K562 (cell line): Measurements from ENCODE around the gene ZNHIT3. TPM values are rescaled to one million over a fixed set of nuclear protein-coding genes. Genes with fewer than 3 reads are reported as not detected.
"Not testable (repeated sequence)": the region's sequence is repeated elsewhere in the genome, so short reads cannot be mapped to it uniquely, and the experiment has no call there.

Experiments
- ATAC-seq: fragments of 200-7000 bp; cut with Tn5 transposase; 3 replicates; pipeline ENCODE4 v1.9.1; 2020; ENCODE audit warnings: moderate library complexity
- BruUV-seq: library from RNA; stranded (reverse); fragments of 400-500 nt; replicated peaks from 2 replicates; lab custom pipeline; 2021; lab: Mats Ljungman, UMichigan
- CTCF ChIA-PET: fragments of 300-600 bp; formaldehyde crosslinking; extraction: SDS; loops from one replicate; lab custom pipeline; 2021; ENCODE audit warnings: low intra/inter-chr PET ratio; lab: Yijun Ruan, JAX
- POLR2A ChIA-PET: fragments of 300-600, 350-650 bp; sonication (Branson Sonifier 250); formaldehyde crosslinking; extraction: SDS; loops from one replicate; lab custom pipeline; 2021; ENCODE audit warnings: antibody characterized with exemption, inconsistent platforms; lab: Yijun Ruan, JAX
- DNase-seq, 4 experiments: peaks; one replicate each; pipeline versions ENCODE4 v3.0.0 to v3.0.0-alpha.2; 2011 to 2018; ENCODE audit warnings: low spot score in 3 of 4, mixed read lengths in 3 of 4; ENCODE audit errors: extremely low read depth in 1 of 4
- FAIRE-seq: peaks from 2 replicates; lab custom pipeline; 2011; peaks lifted over from hg19 to GRCh38; lab: Jason Lieb, UNC
- H2AFZ ChIP-seq: 2 replicates; pipeline ENCODE4 v1.6.0; 2011; ENCODE audit warnings: low read depth, low read length, control low read depth, inconsistent platforms
- H3K27ac ChIP-seq: fragments of 200-600 bp; 3 replicates; pipeline ENCODE4 v1.8.0; 2011; ENCODE audit warnings: low read depth, mild to moderate bottlenecking, control low read depth, inconsistent platforms, low read length, moderate library complexity, mixed read lengths; ENCODE audit errors: extremely low read depth
- H3K27me3 ChIP-seq, 2 experiments: fragments of 300-600 bp in 1 of 2; 2 replicates in 1 of 2; 3 replicates in 1 of 2; pipeline versions ENCODE4 v1.6.0 to v1.8.0; 2011; ENCODE audit warnings: inconsistent platforms in 2 of 2, low read length in 2 of 2, mild to moderate bottlenecking in 1 of 2, mixed read lengths in 1 of 2, moderate library complexity in 1 of 2; ENCODE audit not compliant: control insufficient read depth in 2 of 2, insufficient read depth in 2 of 2
- H3K36me3 ChIP-seq: fragments of 300-600 bp; 3 replicates; pipeline ENCODE4 v1.8.0; 2011; ENCODE audit warnings: mild to moderate bottlenecking, low read length, inconsistent platforms; ENCODE audit not compliant: control insufficient read depth, insufficient read depth
- H3K4me1 ChIP-seq, 2 experiments: fragments of 200-600 bp in 1 of 2; replicated peaks in 1 of 2; 2 replicates in 1 of 2; 3 replicates in 1 of 2; pipeline versions ENCODE4 v1.5.1 to v1.8.0; 2011; ENCODE audit warnings: inconsistent platforms in 2 of 2, low read length in 2 of 2, mild to moderate bottlenecking in 1 of 2, mixed read lengths in 1 of 2, moderate library complexity in 1 of 2; ENCODE audit not compliant: control insufficient read depth in 2 of 2, insufficient read depth in 2 of 2
- H3K4me2 ChIP-seq: 2 replicates; pipeline ENCODE4 v1.6.1; 2011; ENCODE audit warnings: low read length, control low read depth, inconsistent platforms, mixed read lengths; ENCODE audit not compliant: insufficient read depth
- H3K4me3 ChIP-seq: fragments of 200-600 bp; sonication (generic), shearing (Covaris generic); 2 replicates; pipeline ENCODE4 v1.5.1; 2016; ENCODE audit warnings: control low read depth, inconsistent platforms
- H3K79me2 ChIP-seq: fragments of 200-600 bp; 3 replicates; pipeline ENCODE4 v1.8.0; 2011; ENCODE audit warnings: low read length, inconsistent platforms; ENCODE audit not compliant: control insufficient read depth, insufficient read depth
- H3K9ac ChIP-seq, 2 experiments: 2 replicates each; pipeline versions ENCODE4 v1.6.0 to v1.6.1; 2011; ENCODE audit warnings: low read depth in 2 of 2, low read length in 2 of 2, control low read depth in 1 of 2, inconsistent platforms in 1 of 2, mild to moderate bottlenecking in 1 of 2, mixed read lengths in 1 of 2; ENCODE audit not compliant: insufficient read depth in 1 of 2
- H3K9me1 ChIP-seq: one replicate; pipeline ENCODE4 v1.6.0; 2011; ENCODE audit warnings: inconsistent platforms, mild to moderate bottlenecking, low read length, moderate library complexity; ENCODE audit not compliant: control insufficient read depth, insufficient read depth
- H3K9me3 ChIP-seq: replicated peaks from 2 replicates; pipeline ENCODE4 v1.5.1; 2011; ENCODE audit warnings: low read depth, low read length, inconsistent platforms; ENCODE audit not compliant: control insufficient read depth, insufficient read depth
- H4K20me1 ChIP-seq: replicated peaks from 2 replicates; pipeline ENCODE4 v1.6.1; 2011; ENCODE audit warnings: low read length, inconsistent platforms, mixed read lengths; ENCODE audit not compliant: control insufficient read depth, insufficient read depth
- MBD2 ChIP-seq: sonication (generic); IDR thresholded peaks from 2 replicates; pipeline ENCODE4 v1.6.1; 2016; ENCODE audit warnings: low read depth, borderline replicate concordance
- NFE2 ChIP-seq: IDR thresholded peaks from 2 replicates; pipeline ENCODE4 v1.6.1; 2014; ENCODE audit warnings: antibody characterized with exemption, low read depth
- RBM34 ChIP-seq: fragments of 200-400 bp; formaldehyde crosslinking; IDR thresholded peaks from 2 replicates; pipeline ENCODE4 v1.6.1; 2018; ENCODE audit warnings: low read length, borderline replicate concordance; ENCODE audit not compliant: insufficient read depth
- WGBS: fragments of 100-300 bp; shearing (Covaris generic); methylation state at CpG from one replicate; pipeline ENCODE4 v1.1.6; 2016; ENCODE audit warnings: low coverage, mixed read lengths; ENCODE audit not compliant: insufficient coverage; ENCODE audit errors: missing lambda C conversion rate; 5-methylcytosine and 5-hydroxymethylcytosine counted together
- in situ Hi-C: fragments of 300-500 bp; cut with MboI; formaldehyde crosslinking; loops from 4 replicates; pipeline ENCODE4 v1.15.0; 2018; ENCODE audit warnings: inconsistent platforms, mixed read lengths
- intact Hi-C: fragments of 100-400 bp; cut with micrococcal nuclease; formaldehyde crosslinking; loops from 2 replicates; pipeline ENCODE4 v1.14.2; 2022
- polyA plus RNA-seq, 8 experiments: library from polyadenylated mRNA; depleted of rRNA in 4 of 8; stranded (reverse) in 5 of 8; unstranded in 3 of 8; fragments of >200 nt; fragmentation: Nextera tagmentation in 2 of 8; fragmentation: Illumina TruSeq in 1 of 8; extraction: Ambion mirVana in 2 of 8; extraction: Trizol in 1 of 8; gene quantifications; 2 replicates each; pipeline versions ENCODE4 v1.2.1 to v1.2.3, GENCODE V29; 2011 to 2014; ENCODE audit warnings: inconsistent platforms in 1 of 8, missing spikeins in 1 of 8
- total RNA-seq, 7 experiments: library from RNA; depleted of rRNA in 6 of 7; stranded (reverse); fragments of >200 nt in 6 of 7; fragmentation: Illumina TruSeq in 2 of 7; extraction: Trizol in 2 of 7; gene quantifications; 2 replicates each; pipeline versions ENCODE4 v1.2.1 to v1.2.3, GENCODE V29; 2011 to 2021; ENCODE audit warnings: low replicate concordance in 1 of 7
- TF ChIP-seq, protein P1 (sequence below): IDR thresholded peaks from 2 replicates; pipeline ENCODE4 v1.6.1; 2014; ENCODE audit warnings: antibody characterized with exemption

ZNHIT3 gene
- total and polyA plus RNA-seq, 9 of the 15 experiments (the other 6 are each of a cell fraction or from before 2014, with no cell fraction given) = 45.0 to 300 (median 88.4) TPM

DNA sequence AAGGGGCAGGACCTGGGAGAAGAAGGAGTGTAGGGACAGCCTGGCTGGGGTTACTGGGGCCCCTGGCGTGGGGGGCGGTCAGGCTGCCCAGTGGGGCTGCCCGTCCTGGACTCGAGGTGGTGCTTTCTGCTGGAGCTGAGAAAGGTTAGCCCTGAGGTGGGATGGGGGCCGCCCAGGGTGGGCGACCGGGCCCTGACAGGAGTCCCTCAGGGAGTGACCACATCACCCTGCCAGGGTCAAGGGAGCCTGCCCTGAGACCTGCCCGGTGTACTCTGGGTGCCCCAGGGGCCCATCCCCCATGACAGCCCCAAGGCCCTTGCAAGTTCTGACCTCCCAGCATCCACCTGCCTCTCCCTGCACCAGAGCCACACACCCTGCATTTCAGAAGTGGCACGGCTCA is 28.8 kb upstream of the ZNHIT3 start:
- 3% methylated on average over 5 of the region's 9 CpGs for WGBS
- H3K9ac ChIP-seq, CTCF ChIA-PET, H2AFZ ChIP-seq, FAIRE-seq, H3K4me2 ChIP-seq, POLR2A ChIA-PET, H3K27ac ChIP-seq, H3K79me2 ChIP-seq, H3K4me1 ChIP-seq, H4K20me1 ChIP-seq, BruUV-seq, H3K9me1 ChIP-seq, intact Hi-C loops, H3K9me3 ChIP-seq, DNase-seq, H3K4me3 ChIP-seq, H3K36me3 ChIP-seq, ATAC-seq: not testable (repeated sequence)
- in situ Hi-C loops = loop anchor here (25.0 kb wide), 1 partner anchor 95 kb away; no protein-coding TSS in a partner anchor
- H3K27me3 ChIP-seq = peaks cover 0 to 24% of the 10 kb centered on the region in 2 experiments; a peak in 3 of 5 replicates

DNA sequence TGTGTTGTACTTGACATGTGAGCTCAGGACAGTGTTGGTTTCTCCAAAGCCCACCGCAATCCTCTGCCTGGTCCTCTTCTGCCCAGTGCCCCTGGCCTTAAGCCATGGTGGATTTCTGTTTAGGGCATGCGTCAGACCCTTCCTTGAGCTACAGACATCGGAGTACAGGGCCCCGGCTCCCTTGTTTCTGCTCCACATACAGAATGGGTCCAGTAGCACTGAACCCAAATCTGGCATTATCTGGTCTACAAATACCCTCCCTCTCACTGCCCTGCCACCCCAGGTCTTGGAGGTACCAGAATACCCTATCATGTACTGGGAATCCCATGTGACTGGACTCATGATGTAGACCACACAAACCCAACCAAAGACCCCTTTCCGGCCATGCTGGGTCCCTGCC is 27.4 kb upstream of the ZNHIT3 start:
- H4K20me1 ChIP-seq = peaks cover 7% of the 10 kb centered on the region; the same call in 1 of the 2 replicates
- no peaks in the 10 kb centered on the region for H3K9me1 ChIP-seq
- no peak overlapping the region for H3K4me3 ChIP-seq
- in situ Hi-C loops (loop anchor here (25.0 kb wide), 1 partner anchor 97 kb away; no protein-coding TSS in a partner anchor), intact Hi-C loops (no loop called here)
- 0% methylated on average over 5 of the region's 5 CpGs for WGBS
- H3K27me3 ChIP-seq = peaks cover 0 to 24% of the 10 kb centered on the region in 2 experiments; a peak in 3 of 5 replicates
- no peak overlapping the region for H3K9ac ChIP-seq
- no peaks in the 10 kb centered on the region for H3K9me3 ChIP-seq
- H3K79me2 ChIP-seq = no peaks in the 10 kb centered on the region
- no peak overlapping the region for H3K4me2 ChIP-seq
- H3K36me3 ChIP-seq = no peaks in the 10 kb centered on the region
- ChIA-PET CTCF (no interaction called here), POLR2A (no interaction called here)
- peaks cover 0 to 5% of the 10 kb centered on the region in 2 experiments; a peak in 2 of 5 replicates for H3K4me1 ChIP-seq
- DNase-seq (no peak), ATAC-seq (no peak), FAIRE-seq (no peak)
- no peak overlapping the region for H3K27ac ChIP-seq
- BruUV-seq = no TSS peak
- H2AFZ ChIP-seq = no peak overlapping the region
- TF ChIP-seq MBD2 (no peak), NFE2 (no peak), RBM34 (no peak)
- TF ChIP-seq, protein P1, sequence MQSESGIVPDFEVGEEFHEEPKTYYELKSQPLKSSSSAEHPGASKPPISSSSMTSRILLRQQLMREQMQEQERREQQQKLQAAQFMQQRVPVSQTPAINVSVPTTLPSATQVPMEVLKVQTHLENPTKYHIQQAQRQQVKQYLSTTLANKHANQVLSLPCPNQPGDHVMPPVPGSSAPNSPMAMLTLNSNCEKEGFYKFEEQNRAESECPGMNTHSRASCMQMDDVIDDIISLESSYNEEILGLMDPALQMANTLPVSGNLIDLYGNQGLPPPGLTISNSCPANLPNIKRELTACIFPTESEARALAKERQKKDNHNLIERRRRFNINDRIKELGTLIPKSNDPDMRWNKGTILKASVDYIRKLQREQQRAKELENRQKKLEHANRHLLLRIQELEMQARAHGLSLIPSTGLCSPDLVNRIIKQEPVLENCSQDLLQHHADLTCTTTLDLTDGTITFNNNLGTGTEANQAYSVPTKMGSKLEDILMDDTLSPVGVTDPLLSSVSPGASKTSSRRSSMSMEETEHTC = no peak
